DMS53 (cell line): ENCODE results near the gene CCR8.
"Not testable (repeated sequence)": the region's sequence is repeated elsewhere in the genome, so short reads cannot be mapped to it uniquely, and the experiment has no call there.

Source experiments
- DNase-seq: peaks from one replicate; lab custom pipeline; 2025; lab: John Stamatoyannopoulos, UW

Gene CCR8

DNA sequence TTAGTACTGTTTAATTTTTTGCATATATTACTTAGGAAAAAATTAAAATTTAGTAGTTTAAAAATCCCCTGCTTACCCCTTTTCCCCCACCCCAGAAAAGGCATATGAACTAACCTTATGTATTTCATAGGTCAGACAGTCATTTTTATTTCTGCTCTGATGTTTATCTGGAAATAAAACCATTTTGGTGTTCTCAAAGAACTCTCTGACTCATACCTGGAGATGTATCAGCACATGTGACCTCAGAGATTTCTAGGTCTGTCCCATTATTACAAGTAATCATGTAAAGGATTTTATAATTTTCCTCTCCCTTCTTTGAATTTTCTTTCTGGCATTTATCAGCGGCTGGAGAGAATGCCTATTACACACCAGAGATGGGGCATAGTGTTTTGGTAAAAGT is 14.1 kb upstream of the CCR8 start:
- DNase-seq, result no peak

DNA sequence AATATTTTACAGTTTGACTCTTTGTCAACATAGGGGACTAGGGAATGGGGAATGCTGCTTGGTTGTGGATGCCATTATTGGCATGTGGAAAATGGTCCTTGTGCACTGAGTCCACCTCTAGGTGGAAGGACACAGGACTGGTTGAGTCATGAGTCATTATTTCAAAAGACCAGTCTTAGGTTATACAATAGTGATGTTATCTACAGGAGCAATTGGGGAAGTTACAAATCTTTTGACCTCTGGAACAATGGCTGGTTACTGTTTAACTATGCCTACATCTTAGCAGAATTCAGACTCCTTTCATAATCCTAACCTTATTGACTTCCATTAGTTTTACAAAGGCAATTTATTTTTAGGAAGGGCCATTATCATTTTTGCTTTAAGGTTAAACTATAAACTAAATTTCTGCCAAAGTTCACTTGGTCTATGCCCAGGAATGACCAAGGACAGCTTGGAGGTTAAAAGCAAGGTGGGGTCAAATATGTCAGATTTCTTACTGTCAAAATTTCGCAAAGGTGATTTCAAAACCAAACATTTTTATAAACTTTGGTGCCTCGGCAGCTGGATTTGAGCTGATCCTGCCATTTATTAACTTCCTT is 11.8 kb upstream of the CCR8 start:
- peak; percentile 5 for DNase-seq

DNA sequence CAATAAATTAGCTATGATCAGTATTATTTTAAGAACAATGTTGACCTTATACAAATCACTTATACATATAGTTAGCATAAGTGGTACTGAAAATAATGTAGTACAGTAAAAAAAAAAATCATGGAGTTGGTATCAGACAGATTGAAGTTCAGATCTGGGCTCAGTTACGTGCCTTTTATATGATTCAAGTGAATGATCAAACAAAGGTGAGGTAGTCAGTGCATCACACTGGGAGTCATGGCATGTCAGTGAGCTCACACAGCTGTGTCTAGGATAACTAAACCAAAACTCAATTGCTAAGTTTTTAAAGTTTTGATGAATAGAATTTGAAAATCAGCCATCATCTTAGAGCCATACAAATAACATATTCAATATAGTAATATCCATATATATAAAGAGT is 11.2 kb upstream of the CCR8 start:
- DNase-seq, result no peak

DNA sequence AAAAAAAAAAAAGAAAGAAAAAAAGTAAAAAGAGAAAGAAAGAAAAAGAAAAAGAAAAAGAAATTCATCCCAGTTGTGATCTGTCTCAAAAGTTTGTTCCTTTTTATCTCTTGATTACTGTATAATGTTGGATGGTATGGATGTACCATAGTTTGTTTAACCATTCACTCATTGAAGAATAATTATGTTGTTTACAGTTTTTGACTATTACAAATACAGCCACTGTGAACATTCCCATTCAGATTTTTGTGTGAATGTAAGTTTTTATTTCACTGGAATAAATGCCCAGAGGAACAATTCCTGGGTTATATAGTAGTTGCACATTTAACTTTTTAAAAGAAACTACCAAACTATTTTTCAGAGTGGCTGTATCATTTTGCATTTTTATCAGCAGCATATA is 10.3 kb upstream of the CCR8 start:
- DNase-seq, result no peak

DNA sequence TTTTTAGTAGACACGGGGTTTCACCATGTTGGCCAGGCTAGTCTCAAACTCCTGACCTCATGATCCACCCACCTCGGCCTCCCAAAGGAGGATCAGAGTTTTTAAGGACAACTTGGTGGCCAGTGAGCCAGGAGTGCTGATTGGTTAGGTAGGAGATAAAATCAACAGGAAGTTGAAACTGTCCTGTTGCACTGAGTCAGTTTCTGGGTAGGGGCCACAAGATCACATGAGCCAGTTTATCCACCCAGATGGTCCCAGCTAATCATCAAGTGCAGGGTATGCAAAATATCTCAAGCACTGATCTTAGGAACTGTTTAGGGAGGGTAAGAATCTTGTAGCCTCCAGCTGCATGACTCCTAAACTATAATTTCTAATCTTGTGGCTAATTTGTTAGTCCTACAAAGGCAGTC is 7.9 kb upstream of the CCR8 start:
- DNase-seq, result not testable (repeated sequence)

DNA sequence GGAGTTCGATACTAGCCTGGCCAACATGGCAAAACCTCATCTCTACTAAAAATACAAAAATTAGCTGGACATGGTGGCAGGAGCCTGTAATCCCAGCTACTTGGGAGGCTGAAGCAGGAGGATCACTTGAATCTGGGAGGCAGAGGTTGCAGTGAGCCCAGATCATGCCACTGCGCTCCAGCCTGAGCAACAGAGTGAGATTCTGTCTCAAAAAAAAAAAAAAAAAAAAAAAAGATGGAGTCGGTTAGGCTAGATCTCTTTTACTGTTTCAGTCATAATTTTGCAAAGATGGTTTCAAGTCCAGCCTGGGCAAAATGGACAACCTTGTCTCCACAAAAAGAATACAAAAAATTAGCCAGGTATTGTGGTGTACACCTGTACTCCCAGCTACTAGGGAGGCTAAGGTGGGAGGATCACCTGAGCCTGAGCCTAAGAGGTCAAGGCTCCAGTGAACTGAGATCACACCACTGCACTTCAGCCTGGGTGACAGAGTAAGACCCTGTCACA is 7.2 kb upstream of the CCR8 start:
- DNase-seq, result not testable (repeated sequence)

DNA sequence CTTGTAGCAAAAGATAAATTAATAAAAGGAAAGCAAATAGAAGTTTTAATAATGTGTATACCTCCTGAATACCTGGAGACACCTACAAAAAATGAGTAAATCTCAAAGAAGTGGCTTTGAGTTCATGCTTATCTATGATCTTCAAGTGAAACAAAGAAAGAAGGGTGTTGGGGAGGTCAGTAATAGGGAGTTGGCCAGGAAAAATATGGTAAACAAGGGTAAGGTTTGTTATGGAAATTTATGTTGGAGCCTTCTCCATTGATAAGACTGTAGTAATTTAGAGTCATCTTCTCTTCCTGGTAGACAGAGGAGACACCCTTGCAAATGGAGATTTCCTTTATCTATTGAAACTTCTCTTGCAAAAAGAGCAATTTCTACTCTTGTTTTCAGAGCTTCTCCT is 6.6 kb upstream of the CCR8 start:
- no peak for DNase-seq

DNA sequence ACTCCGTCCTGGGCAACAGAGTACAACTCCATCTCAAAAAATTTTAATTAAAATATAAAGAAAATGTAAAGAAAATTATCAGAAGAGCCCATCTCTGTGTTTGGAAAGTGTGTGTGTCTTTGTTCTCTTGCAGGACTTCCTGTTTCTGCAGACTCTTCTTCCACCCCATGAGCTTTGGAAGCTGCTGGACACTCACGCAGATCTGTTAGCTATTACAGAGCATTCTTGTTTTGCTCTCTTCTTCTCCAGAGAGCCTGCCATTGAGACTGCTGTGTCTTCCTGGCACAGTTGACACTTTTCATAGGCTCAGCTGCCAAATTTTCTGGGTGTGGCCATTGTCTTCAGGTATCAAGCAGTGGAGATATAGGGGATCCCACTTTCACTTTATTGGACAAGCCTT is 6.0 kb upstream of the CCR8 start:
- no peak for DNase-seq

DNA sequence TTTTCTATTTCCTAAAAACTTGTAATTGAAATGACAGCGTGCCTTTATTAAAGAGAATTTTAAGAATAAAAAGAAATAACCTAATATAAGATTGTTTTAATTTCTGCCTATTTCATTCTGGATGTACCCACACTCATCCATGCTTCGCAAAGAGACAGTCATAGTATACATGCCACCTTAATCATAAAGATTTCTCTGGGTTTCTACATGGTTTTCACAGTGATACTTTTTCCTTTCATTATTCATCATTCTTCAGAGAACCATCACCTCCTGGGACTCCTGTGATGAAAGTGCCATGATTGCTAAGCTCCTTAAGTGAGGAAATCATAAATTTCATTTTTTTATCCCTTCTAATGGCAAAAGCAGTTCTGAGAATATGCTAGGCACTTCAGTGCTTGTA is 4.3 kb upstream of the CCR8 start:
- DNase-seq, result no peak

DNA sequence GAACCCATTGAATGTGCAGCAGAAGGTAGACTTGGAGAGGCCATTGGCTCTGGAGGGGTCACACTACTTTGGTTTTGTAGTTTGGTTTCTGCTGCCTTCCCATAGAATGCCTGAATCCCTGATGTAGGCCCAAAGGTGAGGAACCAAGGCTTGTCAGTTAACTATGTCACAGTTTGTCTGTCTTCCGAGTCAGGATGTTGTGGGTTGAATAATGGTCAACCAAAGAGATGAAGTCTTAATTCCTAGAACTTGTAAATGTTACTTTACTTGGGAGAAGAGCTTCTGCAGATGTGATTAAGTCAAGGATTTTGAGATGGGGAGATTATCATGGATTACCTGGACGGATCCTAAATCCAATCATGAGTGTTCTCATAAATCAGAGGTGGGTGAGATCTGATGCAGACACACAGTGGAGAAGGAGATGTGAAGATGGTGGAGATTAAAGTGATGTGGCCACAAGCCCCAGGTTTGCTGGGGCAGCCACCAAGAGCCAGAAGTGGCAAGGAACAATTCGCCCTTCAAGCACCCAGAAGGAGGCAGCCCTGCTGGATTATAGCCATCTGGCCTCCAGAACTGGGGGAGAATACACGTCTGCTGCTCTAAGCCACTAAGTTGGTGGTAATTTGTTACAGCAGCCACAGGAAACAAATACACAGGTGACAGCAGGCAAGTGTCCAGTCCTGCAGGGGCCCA is 2.3 kb upstream of the CCR8 start:
- no peak for DNase-seq

DNA sequence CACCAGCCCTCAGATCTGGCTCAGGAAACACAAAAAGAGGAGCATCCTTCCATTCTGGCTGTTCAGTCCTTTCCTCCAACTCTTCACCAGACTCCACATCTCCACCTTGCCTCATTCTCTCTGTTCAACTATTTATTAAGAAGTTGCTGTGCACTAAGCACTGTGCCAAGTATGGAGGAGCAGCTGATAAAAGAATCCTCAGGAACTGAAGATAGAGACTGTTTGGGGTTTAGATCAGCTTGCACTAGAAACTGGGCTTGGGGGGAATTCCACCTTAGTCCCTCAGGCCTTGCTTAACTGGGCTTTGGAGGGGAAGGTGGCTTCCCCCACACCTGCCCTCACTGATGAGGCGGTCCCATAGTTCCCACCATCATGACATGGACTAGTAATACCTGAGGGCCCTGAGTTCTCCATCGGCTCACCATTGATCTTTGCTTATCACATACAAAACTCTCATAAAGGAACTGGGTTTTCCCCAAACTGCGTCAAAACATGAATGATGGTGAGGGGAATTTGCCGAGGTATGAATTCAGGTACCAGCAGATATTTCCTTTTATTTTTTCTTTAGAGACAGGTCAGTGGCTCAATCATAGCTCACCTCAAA is 1.7 kb upstream of the CCR8 start:
- DNase-seq, result no peak

DNA sequence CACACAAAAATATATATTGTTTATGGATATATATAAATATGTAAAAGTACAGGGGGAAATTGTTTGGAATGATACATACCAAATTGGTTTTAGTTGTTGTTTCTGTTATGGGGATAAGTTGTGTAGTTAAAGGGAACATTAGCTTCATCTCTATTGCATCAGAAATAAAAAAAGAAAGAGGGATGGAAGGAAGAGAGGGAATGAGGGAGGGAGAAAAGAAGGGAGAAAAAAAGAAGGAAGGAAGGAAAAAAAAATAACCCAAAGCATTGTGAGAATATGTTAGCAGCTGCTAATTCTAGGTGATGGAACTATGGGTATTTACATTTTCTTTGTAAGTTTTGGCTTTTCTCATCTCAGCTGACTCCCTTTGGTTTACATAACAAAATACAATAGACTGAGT is 1.3 kb downstream of the CCR8 start:
- no peak for DNase-seq

DNA sequence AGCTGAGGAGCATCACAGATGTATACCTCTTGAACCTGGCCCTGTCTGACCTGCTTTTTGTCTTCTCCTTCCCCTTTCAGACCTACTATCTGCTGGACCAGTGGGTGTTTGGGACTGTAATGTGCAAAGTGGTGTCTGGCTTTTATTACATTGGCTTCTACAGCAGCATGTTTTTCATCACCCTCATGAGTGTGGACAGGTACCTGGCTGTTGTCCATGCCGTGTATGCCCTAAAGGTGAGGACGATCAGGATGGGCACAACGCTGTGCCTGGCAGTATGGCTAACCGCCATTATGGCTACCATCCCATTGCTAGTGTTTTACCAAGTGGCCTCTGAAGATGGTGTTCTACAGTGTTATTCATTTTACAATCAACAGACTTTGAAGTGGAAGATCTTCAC is 3.0 kb downstream of the CCR8 start:
- DNase-seq, result no peak

DNA sequence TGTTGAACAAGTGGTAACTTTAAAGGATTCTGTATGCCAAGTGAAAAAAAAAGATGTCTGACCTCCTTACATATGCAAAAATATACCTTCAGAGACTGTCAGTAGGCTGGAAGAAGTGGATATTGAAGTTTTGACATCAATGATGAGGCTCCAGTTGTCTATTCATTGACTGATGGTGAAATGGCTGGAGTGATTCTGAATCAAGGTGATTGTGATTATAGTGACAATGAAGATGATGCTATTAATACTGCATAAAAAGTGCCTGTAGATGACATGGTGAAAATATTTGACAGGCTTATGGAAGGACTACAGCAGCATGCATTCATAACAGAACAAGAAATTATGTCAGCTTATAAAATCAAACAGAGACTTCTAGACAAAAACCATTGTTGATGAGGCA is 4.1 kb downstream of the CCR8 start:
- no peak for DNase-seq

DNA sequence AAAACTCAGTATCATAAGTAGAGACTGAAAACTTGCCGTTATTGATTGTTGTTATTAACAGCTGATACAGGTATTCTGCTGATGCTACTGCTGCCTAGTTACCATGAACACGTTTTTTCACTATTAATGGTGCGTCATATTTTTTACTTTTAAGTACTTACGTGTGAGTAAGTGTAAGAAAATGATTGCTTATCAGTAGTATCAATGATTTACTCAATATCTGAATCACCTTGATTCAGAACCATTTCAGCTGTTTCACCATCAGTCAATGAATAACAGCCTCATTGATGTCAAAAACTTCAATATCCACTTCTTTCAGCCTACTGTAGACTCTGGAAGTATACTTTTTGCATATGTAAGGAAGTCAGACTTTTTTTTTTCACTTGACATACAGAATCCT is 4.7 kb downstream of the CCR8 start:
- DNase-seq, result no peak

DNA sequence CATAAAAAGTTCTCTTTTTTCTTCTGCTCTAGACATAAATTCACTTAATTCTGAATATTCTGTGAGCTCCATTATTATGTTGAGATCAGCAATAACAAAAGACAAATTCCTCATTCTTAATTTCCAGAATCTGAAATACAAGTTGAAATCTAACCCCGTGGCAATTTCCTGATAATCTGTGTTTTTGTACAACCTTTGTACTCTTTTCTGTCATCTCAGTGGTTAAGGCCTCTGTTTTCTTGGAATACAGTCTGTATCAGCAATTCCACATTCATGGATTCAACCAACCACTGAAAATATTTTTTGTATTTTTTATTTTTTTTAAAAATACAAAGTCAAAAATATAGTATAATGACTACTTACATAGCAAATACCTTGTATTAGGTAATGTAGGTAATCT is 8.7 kb downstream of the CCR8 start:
- no peak for DNase-seq

DNA sequence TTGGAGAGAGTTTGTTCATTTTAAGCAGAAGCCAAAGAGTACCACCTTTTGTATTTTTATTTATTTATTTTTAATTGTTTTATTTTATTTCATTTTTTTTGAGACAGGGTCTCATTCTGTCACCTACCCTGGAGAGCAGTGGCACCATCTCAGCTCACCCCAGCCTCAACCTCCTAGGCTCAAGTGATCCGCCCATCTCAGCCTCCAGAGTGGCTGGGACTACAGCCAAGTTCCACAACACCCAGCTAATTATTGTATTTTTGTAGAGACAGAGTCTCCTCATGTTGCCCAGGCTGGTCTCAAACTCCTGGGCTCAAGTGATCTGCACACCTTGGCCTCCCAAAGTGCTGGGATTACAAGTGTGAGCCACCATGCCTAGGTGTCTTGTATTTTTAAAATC is 9.6 kb downstream of the CCR8 start:
- DNase-seq, result no peak

DNA sequence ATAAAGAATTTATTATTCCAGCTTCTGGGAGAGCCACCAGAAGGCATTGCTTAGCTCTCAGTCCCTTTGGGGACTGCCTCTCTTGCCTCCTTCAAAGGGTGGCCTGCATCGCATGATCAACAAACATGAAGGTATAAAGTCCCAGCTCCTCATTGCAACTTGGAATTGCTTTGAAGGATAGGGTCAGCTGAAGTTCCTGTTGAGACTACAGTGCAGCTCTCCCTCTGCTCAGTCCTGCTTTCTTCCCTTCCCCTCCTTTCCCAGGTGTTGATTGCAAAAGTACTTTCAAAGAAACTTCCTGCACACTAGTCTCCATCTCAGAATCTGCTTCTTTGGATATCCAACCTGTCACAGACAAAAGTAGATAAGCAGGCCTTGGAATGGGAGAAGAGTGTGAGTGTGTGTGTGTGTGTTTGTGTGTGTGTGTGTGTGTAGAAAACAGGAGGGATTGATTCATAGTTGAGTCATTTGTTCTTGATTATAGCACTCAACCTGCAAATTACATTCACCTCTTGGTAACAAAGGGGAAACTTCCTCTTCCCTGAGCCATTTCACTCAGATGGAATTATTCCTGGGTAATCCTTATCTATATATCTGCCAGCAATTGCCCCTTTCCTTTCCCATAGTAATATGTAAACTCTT is 13.7 kb downstream of the CCR8 start:
- DNase-seq, result no peak

DNA sequence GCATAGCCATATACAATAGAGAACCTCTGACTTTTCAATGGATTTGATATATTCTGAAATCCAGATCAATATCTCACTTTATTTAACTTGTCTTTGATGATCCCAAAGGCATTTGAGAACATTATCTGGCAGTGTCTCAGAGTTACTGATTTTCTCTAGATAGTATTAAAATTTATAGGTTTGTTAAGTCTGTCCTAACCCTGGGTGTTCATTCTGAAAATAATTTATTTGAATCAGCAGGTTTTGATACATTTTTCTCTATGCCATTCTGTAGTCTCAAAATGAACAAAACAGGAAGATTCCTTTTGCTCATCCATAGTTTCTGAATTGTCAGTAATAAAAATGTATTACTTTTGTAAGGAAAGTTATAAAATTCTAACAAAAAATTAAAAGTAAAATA is 14.3 kb downstream of the CCR8 start:
- DNase-seq, result no peak

DNA sequence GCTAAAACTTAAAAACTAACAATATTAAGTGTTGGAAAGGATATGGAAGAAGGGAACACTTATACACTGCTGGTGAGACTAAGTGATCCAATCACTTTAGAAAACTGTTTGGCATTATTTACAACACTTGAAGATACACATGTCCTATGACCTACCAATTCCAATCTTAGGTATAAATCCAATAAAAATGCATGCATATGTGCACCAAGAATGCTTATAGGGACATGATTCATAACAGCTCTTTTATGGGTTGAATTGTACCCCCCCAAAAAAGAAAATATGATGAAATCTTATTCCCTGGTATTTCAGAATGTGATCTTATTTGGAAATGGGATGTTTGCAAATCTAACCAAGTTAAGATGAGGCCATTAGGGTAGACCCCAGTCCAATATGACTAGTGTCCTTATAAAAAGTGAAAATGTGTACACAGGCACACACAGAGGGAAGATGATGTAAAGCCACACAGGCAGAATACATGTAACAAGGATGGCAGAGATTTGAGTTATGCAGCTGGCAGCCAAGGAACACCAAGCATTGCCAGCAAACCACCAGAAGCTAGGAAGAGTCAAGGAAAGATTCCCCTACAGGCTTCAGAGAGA is 15.3 kb downstream of the CCR8 start:
- no peak for DNase-seq

DNA sequence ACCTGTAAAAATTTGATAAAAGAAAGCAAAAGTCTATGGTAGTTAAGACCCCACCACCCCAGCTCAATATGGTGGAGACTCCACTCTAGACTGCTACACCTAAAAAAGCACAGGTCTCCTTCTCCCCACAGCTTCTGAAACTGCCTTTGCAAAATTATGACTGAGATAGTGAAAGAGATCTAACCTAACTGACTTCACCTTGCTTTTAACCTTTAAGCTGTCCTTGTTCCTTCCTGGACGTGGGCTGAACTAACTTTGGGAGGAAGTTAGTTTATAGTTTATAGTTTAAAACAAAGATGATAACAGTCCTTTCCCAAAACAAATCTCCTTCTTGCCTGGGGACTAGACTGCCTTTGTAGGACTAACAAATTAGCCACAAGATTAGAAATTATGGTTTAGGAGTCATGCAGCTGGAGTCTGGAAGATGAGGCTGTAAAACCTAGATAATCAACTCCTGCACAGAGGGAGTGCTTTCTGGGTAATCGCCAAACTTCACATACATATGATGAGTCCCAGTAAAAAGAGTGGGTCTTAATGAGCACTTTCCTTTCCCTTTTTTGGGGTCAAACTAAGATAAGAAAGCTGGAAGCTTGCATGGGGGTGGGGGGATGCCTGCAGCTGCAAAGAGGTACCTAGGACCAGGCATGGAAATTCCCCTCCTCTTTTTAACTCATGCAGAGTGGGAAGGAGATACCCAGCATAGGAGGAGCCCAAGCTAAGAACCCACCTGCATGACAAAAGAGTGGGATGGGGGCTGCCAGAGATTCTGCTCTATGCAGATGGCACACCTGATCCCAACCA is 17.5 kb downstream of the CCR8 start:
- no peak for DNase-seq

DNA sequence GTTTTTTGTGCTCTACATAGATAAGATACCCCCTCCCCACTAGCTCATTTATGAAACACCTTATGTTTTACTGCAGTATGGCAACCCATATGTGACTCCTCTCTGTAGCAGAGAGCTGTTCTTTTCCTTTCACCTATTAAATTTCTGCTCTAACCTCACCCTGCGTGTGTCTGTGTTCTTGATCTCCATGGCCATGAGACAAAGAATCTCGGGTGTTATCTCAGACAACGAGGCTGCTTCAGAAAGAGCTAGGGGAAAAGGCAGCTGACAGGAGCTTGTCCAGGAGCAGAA is 18.0 kb downstream of the CCR8 start:
- no peak for DNase-seq
